Measurements from ENCODE around the gene FOXP1. TPM values are rescaled to one million over a fixed set of nuclear protein-coding genes. Genes with fewer than 3 reads are reported as not detected.

Gene FOXP1
- total and polyA plus RNA-seq, 2 experiments from 2014 or later, result 76.8 to 99.8 TPM

DNA sequence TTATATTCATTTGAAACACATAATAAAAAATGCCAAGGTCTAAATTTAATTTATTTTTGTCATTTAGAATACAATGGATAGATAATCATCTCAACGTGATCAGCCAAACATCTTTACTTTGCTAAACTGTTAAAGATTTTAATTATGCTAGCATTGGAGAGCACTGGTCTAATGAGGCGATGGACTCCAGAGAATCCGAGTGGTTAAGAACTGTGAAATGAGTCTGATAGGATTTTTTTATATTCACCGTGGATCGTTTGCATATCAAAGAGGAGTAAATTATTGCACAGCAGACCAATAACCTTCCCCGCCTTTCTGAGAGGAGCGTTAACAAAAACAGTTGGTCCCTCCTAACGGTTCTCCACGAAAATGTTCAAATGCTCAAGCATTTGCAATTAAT lies 540.8 kb downstream of the FOXP1 start:
- H3K27ac ChIP-seq, result no peak overlapping the region
- TF ChIP-seq EZH2phosphoT487 (IDR thresholded peaks at IDR 0.05; ENCODE audit: low read depth, severe bottlenecking, unreplicated experiment) (no peak), EZH2 (IDR thresholded peaks at IDR 0.05; ENCODE audit: borderline replicate concordance) (no peak)
- TF ChIP-seq, protein P1, sequence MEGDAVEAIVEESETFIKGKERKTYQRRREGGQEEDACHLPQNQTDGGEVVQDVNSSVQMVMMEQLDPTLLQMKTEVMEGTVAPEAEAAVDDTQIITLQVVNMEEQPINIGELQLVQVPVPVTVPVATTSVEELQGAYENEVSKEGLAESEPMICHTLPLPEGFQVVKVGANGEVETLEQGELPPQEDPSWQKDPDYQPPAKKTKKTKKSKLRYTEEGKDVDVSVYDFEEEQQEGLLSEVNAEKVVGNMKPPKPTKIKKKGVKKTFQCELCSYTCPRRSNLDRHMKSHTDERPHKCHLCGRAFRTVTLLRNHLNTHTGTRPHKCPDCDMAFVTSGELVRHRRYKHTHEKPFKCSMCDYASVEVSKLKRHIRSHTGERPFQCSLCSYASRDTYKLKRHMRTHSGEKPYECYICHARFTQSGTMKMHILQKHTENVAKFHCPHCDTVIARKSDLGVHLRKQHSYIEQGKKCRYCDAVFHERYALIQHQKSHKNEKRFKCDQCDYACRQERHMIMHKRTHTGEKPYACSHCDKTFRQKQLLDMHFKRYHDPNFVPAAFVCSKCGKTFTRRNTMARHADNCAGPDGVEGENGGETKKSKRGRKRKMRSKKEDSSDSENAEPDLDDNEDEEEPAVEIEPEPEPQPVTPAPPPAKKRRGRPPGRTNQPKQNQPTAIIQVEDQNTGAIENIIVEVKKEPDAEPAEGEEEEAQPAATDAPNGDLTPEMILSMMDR (IDR thresholded peaks at IDR 0.05; ENCODE audit: poor library complexity), result no peak
- no peaks in the 10 kb centered on the region for H3K27me3 ChIP-seq
- 91% methylated on average over 9 of the region's 9 CpGs for WGBS (ENCODE audit: low lambda C conversion rate, missing lambda C conversion rate)
- no peak overlapping the region for H3K4me2 ChIP-seq
- no peaks in the 10 kb centered on the region for H3K4me1 ChIP-seq (ENCODE audit: insufficient read depth)
- H2AFZ ChIP-seq, result no peak overlapping the region
- H4K20me1 ChIP-seq (ENCODE audit: insufficient read depth, poor library complexity, severe bottlenecking), result no peaks in the 10 kb centered on the region
- H3K9me3 ChIP-seq (ENCODE audit: low read depth), result no peaks in the 10 kb centered on the region
- no peak overlapping the region for H3K4me3 ChIP-seq
- H3K36me3 ChIP-seq (replicated peaks; ENCODE audit: insufficient read depth, low read depth), result no peaks in the 10 kb centered on the region
- no peaks in the 10 kb centered on the region for H3K9me2 ChIP-seq (replicated peaks; ENCODE audit: insufficient read depth)
- H3K79me2 ChIP-seq, result peaks cover 86% of the 10 kb centered on the region
- no peak for DNase-seq (ENCODE audit: low spot score)

DNA sequence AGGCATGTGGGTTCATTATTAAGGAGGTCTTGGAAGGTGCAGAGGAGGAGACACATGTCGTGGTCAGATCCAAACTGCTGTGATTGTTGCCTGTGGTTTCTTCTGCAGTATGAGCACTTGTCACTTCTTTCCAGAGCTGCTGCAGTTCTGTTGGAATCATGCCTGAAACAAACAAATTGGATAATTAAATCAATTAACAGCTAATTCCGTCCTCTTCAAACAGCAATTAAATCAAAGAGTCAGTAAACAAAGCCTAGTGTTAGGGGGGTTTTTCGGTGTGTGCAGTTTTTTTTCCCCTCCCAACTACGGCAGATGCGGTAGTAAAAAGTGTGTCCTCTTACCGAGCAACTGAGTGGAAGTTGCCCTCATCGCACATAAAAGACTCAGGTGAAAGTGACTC lies 542.2 kb downstream of the FOXP1 start:
- Histone ChIP-seq H3K79me2 (peaks cover 86% of the 10 kb centered on the region), H3K27ac (no peak overlapping the region), H3K36me3 (replicated peaks; ENCODE audit: insufficient read depth, low read depth) (no peaks in the 10 kb centered on the region), H2AFZ (no peak overlapping the region), H3K4me3 (no peak overlapping the region), H3K4me2 (no peak overlapping the region), H3K9me2 (replicated peaks; ENCODE audit: insufficient read depth) (no peaks in the 10 kb centered on the region), H3K9me3 (ENCODE audit: low read depth) (no peaks in the 10 kb centered on the region), H3K27me3 (no peaks in the 10 kb centered on the region), H3K4me1 (ENCODE audit: insufficient read depth) (no peaks in the 10 kb centered on the region), H4K20me1 (ENCODE audit: insufficient read depth, poor library complexity, severe bottlenecking) (no peaks in the 10 kb centered on the region)
- no peak for TF ChIP-seq EZH2phosphoT487 (IDR thresholded peaks at IDR 0.05; ENCODE audit: low read depth, severe bottlenecking, unreplicated experiment)
- TF ChIP-seq, protein P1 (IDR thresholded peaks at IDR 0.05; ENCODE audit: poor library complexity), result no peak
- no peak for TF ChIP-seq EZH2 (IDR thresholded peaks at IDR 0.05; ENCODE audit: borderline replicate concordance)
- WGBS (ENCODE audit: low lambda C conversion rate, missing lambda C conversion rate), result 82% methylated on average over 7 of the region's 7 CpGs
- DNase-seq (ENCODE audit: low spot score), result no peak

DNA sequence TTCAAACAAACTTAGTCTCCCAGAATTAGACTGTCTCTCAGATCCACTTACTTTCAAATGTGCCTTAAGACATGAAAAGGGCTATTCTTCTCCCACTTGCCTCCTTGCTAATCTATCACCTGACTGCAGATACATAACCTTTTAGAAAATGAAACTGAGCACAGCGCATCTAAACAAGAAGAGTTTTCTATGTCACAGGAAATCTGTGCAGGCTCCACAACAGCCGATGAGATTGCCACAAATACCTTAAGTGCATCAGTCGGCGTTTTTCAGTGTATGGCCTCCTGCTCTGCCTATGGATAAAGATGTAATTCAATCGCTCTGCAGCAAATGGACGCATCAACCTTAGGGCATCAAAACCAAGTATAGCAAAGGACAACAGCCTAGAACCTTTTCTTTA lies 544.2 kb downstream of the FOXP1 start:
- Histone ChIP-seq H3K79me2 (peaks cover 81% of the 10 kb centered on the region), H3K4me2 (no peak overlapping the region), H3K4me3 (no peak overlapping the region), H3K27ac (no peak overlapping the region), H3K27me3 (no peaks in the 10 kb centered on the region), H2AFZ (no peak overlapping the region), H3K9me2 (replicated peaks; ENCODE audit: insufficient read depth) (no peaks in the 10 kb centered on the region), H4K20me1 (ENCODE audit: insufficient read depth, poor library complexity, severe bottlenecking) (no peaks in the 10 kb centered on the region), H3K4me1 (ENCODE audit: insufficient read depth) (no peaks in the 10 kb centered on the region), H3K9me3 (ENCODE audit: low read depth) (no peaks in the 10 kb centered on the region), H3K36me3 (replicated peaks; ENCODE audit: insufficient read depth, low read depth) (no peaks in the 10 kb centered on the region)
- TF ChIP-seq, protein P1 (IDR thresholded peaks at IDR 0.05; ENCODE audit: poor library complexity), result no peak
- TF ChIP-seq EZH2phosphoT487 (IDR thresholded peaks at IDR 0.05; ENCODE audit: low read depth, severe bottlenecking, unreplicated experiment) (no peak), EZH2 (IDR thresholded peaks at IDR 0.05; ENCODE audit: borderline replicate concordance) (no peak)
- DNase-seq (ENCODE audit: low spot score), result no peak
- 88% methylated on average over 6 of the region's 6 CpGs for WGBS (ENCODE audit: low lambda C conversion rate, missing lambda C conversion rate)

DNA sequence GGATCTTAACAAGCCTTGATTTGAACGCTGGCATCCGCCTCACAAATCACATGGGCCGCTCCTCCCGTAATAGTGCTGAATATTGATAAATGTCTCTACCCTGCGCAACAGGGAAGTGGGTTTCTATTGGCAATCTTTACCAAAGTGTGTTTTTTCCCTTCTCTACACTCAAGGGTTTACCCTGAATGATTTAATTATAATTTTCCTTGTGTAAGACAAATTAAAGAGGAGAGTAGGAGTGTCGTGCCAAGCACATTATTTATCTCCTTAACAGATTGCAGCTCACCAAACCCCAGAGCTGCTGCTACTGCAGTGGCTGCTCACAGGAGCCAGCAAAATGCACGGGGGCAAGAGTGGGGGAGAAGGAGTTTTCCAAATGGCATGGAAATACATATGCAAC lies 545.8 kb downstream of the FOXP1 start:
- no peak for TF ChIP-seq EZH2 (IDR thresholded peaks at IDR 0.05; ENCODE audit: borderline replicate concordance)
- TF ChIP-seq, protein P1 (IDR thresholded peaks at IDR 0.05; ENCODE audit: poor library complexity), result no peak
- TF ChIP-seq EZH2phosphoT487 (IDR thresholded peaks at IDR 0.05; ENCODE audit: low read depth, severe bottlenecking, unreplicated experiment), result no peak
- Histone ChIP-seq H3K9me2 (replicated peaks; ENCODE audit: insufficient read depth) (no peaks in the 10 kb centered on the region), H3K4me1 (ENCODE audit: insufficient read depth) (peaks cover 4% of the 10 kb centered on the region), H3K27ac (no peak overlapping the region), H3K4me2 (no peak overlapping the region), H3K4me3 (no peak overlapping the region), H3K79me2 (peaks cover 80% of the 10 kb centered on the region), H4K20me1 (ENCODE audit: insufficient read depth, poor library complexity, severe bottlenecking) (peaks cover 3% of the 10 kb centered on the region), H3K9me3 (ENCODE audit: low read depth) (no peaks in the 10 kb centered on the region), H3K36me3 (replicated peaks; ENCODE audit: insufficient read depth, low read depth) (no peaks in the 10 kb centered on the region), H3K27me3 (no peaks in the 10 kb centered on the region), H2AFZ (no peak overlapping the region)
- 94% methylated on average over 7 of the region's 7 CpGs for WGBS (ENCODE audit: low lambda C conversion rate, missing lambda C conversion rate)
- DNase-seq (ENCODE audit: low spot score), result no peak
